Eye (tissue), 1 donor: ENCODE results near the gene YDJC.
"Not testable (repeated sequence)": the region's sequence is repeated elsewhere in the genome, so short reads cannot be mapped to it uniquely, and the experiment has no call there.

Experiments
- DNase-seq: peaks from one replicate; pipeline ENCODE4 v3.0.0-alpha.2; 2015

Gene YDJC

DNA sequence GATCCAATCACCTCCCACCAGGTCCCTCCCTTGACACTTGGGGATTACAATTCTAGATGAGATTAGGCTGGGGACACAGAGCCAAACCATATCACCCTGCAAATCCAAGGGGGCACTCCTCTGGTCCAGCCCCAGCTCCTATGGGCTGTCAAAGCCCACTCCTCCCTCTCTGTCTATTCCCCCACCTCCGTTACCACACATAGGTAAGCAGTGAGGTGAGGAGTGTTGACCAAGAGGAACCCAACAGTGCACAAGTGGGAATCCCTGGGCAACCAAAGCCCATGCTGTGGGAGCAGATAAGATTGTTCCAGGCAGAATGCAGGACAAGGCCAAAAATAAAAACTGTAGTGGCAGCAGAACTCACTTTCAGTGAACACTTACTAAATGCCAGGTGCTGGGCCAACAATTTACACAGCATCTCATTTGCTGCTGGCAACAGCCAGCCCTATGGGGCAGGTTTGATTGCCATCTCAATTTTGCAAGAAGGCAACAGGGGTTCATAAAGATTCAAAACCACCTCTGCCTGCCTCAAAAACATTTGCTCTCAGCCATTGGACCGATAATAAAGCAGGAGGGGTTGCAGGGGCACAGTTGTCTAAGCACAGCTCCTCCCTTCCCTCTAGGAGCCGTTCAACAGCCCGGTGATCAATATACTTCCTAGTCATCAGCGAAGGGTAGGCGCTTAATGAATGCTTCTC is 21.1 kb upstream of the YDJC start:
- no peak for DNase-seq

DNA sequence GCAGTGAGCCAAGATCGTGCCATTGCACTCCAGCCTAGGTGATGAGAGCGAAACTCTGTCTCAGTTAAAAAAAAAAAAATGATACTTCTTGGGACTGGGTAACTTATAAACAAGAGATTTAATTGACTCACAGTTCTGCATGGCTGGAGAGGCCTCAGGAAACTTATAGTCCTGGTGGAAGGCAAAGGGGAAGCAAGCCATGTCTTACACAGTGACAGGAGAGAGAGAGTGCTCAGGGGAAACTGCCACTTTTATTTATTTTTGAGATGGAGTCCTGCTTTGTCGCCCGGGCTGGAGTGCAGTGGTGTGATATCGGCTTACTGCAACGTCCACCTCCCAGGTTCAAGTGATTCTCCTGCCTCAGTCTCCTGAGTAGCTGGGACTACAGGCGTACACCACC is 20.5 kb upstream of the YDJC start:
- DNase-seq = no peak

DNA sequence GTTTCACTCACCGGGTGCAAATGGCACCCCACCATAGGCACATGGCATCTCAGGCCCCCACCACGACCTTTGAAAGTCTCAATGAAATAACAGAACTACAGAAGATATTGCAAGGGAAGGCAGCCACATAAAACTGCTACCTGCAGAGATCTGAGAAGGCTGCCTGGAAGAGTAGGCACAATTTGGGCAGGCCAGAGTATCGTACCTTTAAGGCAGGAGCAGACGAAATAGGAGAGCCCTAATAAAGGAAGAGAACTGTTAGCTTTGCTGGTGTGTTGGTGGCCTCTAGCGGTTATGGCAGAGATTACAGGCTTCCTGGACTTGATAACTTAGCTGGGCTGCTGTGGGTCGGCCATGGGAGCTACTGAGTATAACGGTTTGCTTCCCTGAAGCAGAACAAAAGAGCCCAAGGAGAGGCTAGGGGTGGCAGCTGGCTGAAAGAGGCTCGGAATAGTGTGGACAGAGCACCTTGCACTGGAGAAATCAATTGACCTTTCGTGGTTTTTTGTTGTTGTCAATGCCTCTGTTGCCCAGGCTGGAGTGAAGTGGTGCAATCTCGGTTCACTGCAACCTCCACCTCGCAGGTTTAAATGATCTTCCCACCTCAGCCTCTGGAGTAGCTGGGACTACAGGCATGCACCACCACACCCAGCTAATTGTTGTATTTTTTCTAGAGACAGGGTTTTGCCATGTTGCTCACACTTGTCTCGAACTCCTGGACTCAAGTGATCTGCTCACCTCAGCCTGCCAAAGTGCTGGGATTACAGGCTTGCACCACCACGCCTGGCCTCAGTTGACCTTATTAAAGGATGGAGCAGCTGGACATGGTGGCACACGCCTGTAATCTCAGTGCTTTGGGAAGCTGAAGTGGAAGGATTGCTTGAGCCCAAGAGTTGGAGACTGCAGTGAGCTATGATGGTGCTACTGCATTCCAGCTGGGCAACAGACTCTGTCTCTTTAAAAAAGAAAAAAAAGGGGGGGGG is 17.1 kb upstream of the YDJC start:
- peak; percentile 97 for DNase-seq

DNA sequence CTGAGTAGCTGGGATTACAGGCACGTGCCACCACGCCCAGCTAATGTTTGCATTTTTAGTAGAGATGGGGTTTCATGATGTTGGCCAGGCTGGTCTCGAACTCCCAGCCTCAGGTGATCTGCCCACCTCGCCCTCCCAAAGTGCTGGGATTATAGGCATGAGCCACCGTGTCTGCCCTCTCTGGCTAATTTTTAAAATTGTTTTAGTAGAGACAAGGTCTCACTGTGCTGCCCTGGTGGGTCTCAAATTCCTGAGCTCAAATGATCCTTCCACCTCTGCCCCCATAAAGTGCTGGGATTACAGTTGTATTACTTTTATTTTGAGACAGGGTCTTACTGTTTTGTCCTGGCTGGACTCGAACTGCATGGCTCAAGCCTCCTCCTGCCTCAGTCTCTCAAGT is 15.7 kb upstream of the YDJC start:
- not testable (repeated sequence) for DNase-seq

DNA sequence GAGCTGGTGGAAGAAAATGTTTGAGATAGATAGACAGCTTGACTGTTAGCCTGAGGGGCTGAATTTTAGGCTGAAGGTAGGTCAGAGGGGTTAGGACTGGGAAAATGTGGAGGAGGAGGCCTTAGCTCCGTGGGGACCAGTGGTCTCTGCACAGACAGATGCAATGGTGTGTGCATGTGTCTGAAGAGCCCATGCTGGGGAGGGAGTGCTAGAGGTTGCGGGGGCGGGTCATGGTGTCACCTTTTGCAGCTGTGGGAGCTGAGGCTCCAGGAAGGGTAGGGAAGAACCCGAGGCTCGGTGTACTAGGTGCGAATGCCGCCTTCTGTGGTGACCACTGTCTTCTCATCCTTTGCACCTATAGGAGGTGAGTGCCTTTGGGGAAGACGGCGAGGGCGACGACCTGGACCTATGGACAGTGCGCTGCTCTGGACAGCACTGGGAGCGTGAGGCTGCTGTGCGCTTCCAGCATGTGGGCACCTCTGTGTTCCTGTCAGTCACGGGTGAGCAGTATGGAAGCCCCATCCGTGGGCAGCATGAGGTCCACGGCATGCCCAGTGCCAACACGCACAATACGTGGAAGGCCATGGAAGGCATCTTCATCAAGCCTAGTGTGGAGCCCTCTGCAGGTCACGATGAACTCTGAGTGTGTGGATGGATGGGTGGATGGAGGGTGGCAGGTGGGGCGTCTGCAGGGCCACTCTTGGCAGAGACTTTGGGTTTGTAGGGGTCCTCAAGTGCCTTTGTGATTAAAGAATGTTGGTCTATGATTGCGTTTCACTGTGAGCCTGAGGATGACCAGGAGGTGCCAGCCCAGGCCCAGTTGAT is 13.9 kb upstream of the YDJC start:
- no peak for DNase-seq

DNA sequence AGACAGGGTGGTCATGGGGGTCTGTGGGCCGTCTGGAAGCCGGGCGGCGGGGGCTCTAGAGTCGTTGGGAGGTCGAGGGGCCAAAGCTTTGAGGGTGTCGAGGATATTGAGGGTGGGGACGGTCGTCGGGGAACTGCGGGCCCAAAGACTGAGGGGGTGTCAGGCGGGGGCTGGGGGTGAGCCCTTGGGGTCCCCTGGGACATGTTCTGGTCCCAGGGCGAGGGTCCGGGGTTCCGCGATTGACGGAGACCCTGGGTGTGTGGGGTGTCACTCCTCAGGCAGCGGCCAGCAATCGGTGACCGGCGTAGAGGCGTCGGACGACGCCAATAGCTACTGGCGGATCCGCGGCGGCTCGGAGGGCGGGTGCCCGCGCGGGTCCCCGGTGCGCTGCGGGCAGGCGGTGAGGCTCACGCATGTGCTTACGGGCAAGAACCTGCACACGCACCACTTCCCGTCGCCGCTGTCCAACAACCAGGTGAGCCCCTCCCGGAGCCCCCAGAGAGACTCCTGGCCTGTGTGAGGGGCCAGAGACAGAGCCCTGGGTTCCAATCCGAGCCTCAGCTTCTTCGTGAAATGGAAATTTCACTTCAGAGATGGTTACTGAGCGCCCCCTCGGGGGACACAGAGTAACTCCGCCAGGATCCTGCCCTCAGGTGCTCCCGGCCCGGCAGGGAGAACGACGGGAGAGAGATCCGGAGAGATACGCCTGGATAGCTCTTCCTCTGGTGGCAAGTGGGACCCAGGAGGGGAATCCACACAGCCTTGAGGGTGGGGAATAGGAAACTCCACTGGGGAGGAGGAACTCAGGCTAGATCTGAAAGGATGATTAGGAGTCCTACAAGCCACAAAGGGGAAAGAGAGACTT is 13.0 kb upstream of the YDJC start:
- peak; percentile 81 for DNase-seq

DNA sequence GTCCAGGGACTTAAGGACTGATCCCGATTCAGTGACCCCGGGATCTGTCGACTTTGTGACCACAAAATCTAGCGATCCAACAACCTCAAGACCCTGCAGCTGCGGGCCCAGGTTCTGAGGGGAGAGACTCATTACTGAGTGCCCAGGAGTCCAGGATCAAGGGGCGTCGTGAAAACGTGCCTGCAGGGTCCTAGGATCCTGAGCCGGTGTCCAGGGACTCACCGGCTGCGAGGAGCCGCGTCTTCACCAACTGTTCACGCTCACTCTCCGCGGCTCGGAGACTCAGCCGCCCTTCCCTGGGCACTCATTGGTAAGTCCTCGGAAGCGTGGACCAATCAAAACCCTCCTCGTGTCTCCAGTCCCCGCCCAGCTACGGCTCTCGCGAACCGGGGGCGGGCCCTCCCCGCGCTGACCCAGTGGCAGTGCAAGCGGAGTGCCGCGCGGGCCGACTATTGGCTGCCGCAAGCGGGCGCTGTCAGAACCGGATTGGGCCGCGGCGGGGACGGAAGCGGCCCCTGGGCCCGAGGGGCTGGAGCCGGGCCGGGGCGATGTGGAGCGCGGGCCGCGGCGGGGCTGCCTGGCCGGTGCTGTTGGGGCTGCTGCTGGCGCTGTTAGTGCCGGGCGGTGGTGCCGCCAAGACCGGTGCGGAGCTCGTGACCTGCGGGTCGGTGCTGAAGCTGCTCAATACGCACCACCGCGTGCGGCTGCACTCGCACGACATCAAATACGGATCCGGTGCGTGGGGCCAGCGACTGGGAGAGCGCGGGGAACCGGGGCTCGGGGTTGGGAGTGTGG is 12.2 kb upstream of the YDJC start, which contains the start of gene SDF2L1:
SDF2L1 (plus strand) TSS at position 514 of the 795 bp plus-strand sequence; CDS start at position 549, 35 bp downstream.
- peak; percentile 99 for DNase-seq

DNA sequence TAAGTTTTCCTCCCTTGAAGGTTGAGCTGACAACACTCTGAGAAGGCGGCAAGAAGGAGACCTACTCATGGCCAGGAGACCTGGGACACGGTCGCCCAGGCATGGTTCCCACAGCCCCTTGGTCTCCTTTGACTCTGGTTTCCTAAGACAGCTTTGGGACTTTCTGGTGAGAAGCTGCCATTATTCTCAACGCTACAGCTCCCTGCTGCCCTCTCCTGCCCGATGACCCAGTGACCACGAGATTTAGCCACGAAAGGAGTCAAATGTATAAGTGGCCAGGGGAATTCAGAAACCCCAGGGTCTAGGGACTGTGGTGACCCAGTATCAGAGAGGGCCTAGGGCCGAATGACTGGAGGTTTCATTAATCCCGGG is 11.6 kb upstream of the YDJC start:
- DNase-seq = no peak

DNA sequence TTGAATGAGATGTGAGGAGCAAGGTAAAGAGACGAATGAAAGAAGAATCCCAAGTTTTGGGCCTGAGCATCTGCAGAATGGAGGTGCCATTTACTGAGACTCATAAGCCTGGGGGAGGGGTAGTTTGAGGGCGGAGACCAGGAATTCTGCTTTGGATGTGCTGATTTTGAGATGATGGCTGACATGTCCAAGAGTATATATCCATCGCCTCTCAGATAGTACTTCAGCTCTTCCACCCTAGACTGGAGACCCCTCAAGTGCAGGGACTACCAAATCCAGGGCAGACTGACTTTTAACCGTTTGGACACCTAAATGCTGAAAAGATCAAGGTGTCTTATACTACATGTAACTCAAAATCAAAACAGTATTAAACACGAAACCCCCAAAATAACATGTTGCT is 11.0 kb upstream of the YDJC start:
- DNase-seq = no peak

DNA sequence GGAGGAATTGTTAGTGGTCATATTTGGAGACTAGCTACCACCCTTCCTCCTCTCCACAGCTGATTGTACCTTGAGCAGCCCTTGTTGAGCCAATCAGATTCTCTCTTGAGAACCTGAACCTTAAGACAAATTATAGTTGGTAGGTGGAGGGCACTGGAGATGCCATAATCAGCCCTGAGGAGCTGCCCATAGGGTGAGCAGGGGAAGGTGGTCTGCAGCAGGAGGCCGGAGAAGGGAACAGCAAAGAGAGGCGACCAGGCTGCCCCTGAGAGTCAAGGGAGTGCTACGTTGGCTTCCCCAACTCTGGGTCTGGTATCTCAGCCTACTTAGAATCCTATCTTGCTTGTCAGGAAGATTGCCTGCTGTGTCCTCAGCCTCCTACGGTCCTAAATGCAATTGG is 9.5 kb upstream of the YDJC start:
- DNase-seq = no peak

DNA sequence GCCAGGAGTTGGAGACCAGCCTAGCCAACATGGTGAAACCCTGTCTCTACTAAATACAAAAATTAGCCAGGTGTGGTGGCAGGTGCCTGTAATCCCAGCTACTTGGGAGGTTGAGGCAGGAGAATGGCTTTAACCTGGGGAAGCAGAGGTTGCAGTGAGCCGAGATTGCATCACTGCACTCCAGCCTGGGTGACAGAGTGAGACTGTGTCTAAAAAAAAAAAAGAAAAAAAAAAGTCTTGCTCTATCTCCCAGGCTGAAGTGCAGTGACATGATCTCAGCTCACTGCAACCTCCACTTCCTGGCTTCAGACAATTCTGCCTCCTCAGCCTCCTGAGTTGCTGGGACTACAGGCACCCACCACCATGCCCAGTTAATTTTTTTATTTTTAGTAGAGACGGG is 7.6 kb upstream of the YDJC start:
- not testable (repeated sequence) for DNase-seq

DNA sequence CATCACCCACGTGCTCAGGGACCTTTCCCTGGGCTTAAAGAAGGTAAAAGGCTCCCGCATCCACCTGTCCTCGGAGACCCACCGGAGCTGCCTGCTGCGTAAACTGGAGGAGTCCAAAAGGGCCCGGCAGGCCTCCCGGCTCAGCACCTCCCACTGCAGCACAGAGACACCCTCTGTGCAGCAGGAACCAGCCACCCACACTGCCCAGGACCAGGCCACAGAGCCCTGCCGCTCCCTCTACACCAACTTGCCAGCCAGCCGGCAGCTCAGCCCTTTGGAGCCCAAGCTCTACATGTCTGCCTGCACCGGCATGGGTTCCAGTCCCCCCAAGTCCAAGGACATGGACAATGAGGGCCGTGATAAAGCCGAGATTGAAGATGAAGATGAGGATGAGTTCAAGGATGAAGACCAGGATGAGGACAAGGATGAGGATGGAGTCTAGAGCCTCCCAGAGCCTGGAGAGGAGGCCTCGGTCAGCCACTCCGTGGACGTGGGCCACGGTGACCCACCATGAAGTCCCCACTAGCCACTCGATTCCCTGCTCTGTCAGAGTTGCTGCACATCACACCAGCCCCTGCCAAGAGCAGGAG is 6.9 kb upstream of the YDJC start:
- DNase-seq = no peak

DNA sequence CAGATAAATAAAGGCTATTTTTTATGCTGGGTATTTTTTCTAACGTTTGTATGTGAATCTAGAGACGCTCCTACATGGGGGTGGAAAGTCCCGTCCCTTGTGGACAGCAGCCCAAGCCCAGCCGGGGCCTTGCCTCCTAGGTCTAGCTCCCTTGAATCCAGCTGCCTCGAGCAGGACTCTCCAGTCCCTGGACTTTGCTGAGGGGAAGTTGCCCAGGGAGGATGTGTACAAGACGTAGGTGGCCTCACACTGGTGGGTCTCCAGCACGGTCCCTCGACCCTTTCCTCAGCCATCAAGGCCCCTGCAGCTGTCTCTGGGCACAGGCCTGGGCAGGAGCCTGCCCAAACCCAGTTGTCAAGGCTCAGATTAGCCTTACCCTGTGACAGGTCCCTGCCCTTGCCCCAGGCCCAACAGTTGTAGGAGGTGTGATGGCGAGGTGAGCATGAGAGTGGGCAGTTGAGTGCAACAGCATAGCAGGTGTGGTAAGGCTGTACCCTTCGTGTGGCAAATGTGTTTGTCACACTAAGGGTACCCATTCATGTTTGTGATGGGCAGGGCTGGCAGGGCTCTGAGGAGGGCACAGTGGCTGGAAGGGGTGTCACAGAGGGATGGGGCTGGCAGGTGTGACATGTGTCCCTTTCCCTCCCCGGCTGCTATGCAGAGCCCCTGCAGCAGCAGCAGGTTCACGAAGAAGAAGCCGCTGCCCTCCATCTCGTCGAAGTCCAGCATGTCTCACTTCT is 6.1 kb upstream of the YDJC start:
- DNase-seq = no peak

DNA sequence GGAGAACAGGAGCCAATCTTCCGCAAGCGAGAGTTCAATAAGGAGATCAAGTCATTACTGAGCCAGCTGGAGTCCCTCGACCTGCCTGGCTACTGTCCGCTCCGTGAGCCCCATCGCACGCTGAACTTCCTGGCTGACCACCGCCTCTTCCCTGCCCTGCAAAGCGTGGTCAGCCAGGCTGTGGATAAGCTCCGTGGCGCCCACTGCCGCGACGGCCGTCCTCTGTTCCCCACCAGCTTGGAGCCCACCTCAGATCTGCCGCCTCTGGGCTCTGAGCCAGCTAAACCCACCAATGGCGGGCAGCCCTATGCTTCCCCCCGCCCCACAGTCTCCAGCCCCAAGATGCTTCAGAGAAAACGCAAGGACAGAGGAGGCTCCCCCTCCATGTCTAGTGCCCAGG is 5.0 kb upstream of the YDJC start:
- DNase-seq = no peak

DNA sequence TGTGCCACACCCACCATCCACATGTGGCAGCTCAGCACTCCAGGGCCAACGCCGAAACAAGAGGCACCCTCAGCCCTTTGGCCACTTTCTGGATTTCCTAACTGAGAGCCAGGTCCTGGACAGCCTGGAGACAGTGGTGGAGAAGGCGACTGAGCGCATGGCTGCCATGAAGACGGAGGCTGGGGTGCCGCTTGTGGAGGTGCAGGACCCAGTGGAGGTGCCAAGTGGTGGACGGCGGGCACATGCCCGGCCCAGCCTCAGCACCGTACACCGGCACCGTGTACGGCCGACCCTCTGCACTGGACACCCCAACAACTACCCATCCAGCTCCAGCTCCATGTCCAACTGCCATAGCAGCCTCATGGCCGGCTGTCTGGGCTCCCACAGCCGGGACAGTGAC is 4.3 kb upstream of the YDJC start:
- DNase-seq = no peak

DNA sequence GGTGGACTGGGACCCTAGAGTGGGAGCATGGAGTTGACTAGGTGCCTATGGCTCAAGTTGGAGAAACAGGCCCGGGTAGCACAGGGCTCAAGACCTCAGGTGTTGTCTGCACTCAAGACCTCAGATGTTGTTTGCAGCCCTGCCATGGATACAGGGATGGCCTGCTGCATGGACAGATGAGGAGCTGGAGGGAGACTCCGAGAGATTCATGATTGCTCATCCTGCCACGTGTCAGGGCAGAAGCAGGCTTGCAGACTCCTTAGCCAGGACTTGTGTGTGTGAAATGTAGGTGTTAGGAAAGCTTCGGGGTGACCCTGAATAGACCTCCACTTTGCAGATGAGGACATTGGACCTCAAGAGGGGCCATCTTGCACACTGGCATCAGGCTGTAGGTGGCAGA is 3.7 kb upstream of the YDJC start:
- DNase-seq = no peak

DNA sequence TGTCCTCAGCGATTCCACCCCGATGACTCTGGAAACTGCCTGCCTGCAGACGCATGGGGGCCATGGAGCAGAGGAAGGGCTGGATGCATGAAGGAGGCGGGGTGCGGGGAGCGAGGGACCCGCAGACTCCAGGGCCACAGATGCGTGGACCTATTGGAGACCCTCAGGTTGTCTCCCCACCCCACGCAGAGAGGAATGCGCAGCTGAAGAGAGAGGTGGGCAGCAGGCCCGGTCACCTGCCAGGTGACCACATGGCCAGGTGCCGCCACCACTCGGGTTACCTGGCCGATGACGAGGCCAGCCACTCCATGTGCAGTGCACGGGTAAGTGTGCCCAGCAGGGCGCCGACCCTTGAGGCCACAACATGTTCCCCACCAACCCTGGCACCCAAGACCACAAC is 3.1 kb upstream of the YDJC start:
- DNase-seq = no peak

DNA sequence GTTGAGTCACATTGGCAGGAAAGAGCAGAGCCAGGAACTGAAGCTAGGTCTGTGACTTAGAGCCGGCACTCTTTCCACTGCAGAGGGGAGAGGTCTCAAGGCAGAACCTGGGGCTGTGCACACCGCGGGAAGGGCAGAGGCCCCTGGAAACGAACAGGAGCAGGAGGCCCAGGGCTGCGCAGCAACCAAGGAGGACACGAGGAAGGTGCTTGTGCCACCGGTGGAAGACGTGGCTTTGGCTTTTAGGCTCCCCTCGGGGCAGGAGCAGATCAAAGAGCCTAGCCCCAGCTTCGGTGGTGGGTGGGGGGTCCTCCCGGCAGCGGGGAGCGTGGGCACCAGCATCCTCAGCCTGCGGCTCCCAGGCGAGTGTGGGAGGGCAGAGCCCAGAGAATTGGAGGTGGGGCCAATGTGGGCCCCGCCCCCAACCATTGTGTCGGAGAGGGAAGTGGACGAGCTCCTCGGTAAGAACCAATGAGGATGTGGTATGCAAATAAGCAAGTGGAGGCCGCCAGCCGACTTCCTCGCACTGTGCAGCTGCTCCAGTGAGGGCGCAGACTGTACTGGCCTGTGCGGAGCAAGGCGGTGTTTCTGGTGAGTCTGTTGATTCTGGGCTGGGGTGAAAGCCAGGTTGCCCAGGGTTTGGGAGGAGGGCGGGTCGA is 2.5 kb upstream of the YDJC start, which contains the start of gene CCDC116:
CCDC116 (plus strand) TSS at position 524 of the 659 bp plus-strand sequence. CDS start 422 bp downstream, outside the sequence.
- no peak for DNase-seq

DNA sequence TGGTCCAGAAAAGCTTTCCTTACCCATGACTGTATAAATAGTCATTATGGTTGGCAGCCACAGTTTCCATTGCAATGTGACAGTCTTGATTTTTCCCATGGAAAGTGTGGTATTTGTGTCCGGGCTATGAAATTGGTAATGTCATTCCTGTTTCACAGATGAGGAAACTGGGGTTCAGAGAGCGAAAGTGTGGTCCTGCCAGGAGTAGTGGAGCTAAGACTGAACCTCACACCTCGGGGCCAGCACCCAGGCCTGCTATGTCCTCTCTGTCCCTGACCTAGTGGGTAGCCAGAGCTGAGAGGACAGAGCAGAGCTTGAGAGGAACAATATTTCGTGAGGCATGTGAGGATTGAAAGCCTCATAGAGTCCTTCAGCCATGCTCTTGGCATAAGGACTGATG is 1.2 kb upstream of the YDJC start:
- no peak for DNase-seq
